Keratinocyte (primary cell): Measurements from ENCODE around the gene MRPL44.

Experiments used
- CTCF ChIP-seq, 3 experiments: IDR thresholded peaks in 1 of 3; conservative IDR thresholded peaks in 1 of 3; optimal IDR thresholded peaks in 1 of 3; 2 replicates in 2 of 3; 3 replicates in 1 of 3; pipeline versions ENCODE3 to v1.5.1; 2011; ENCODE audit warnings: low read length in 3 of 3, mild to moderate bottlenecking in 3 of 3, moderate library complexity in 2 of 3, control low read depth in 1 of 3, inconsistent platforms in 1 of 3; ENCODE audit not compliant: insufficient read depth in 2 of 3; ENCODE audit errors: extremely low read depth in 1 of 3
- EZH2 ChIP-seq: IDR thresholded peaks from one replicate; pipeline ENCODE4 v1.6.1; 2012; ENCODE audit warnings: inconsistent platforms, mild to moderate bottlenecking, low read length, moderate library complexity

- no peak for TF ChIP-seq CTCF (optimal IDR thresholded peaks at IDR 0.05 in 1 of 3, IDR thresholded peaks at IDR 0.05 in 1 of 3, conservative IDR thresholded peaks at IDR 0.05 in 1 of 3; ENCODE audit: extremely low read depth in 1 of 3, insufficient read depth in 2 of 3, low read length in 3 of 3)
- TF ChIP-seq EZH2, result no peak
These were observed 28.9 kb upstream of the MRPL44 start for GRCh38 chr2:223928113-223929006.
